Stimulated activated CD4-positive, alpha-beta T cell treated with anti-CD3 and anti-CD28 coated beads, Interleukin-15, amount 100 ng/mL, for 24 hours (primary cell): ENCODE results near the gene PLIN1.

ENCODE experiments used
- DNase-seq: peaks from one replicate; pipeline ENCODE4 v3.0.0-alpha.2; 2020

PLIN1 gene

DNA sequence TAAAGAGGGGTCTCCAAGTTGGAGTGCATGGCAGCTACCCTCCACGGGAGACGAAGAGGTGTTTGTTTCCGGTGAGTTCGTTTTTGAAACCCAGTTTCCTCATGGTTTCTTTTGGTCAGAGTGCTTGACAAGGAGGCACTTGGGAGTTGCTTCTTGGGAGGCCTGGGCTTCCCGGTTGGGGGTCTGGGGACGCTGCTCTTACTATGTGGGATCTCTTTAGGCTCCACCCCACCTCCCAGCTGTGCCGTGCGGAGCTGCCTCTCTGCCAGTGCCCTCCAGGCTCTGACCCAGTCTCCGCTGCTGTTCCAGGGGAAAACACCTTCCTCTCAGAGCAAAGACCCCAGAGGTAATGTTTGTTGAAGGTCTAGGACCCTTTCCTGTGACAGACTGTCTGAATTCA, 53.5 kb downstream of the PLIN1 start:
- no peak for DNase-seq

GRCh38 chr15:89623165-89623564, 56.0 kb downstream of the PLIN1 start:
- DNase-seq, result no peak

DNA sequence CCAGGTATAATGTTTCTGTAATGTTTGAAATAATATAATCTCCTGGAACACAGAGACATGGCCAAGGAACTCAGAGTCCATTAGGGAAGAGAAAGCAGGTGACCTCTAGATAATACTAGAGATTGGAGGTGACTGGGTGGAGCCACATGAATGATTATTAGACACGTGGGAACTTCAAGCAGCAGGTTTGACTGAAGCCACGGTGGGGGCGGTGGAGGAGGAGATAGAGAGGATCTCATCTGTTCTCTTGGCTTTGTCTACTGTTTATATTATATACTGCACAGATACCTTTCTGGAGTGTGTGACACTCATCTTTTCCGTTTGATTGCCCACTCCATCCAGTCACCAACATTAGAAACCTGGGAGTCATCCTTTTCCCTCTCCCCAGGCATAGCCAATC, 57.6 kb downstream of the PLIN1 start:
- no peak for DNase-seq

- no peak for DNase-seq
These were observed 62.9 kb downstream of the PLIN1 start for GRCh38 chr15:89616228-89616627.

DNA sequence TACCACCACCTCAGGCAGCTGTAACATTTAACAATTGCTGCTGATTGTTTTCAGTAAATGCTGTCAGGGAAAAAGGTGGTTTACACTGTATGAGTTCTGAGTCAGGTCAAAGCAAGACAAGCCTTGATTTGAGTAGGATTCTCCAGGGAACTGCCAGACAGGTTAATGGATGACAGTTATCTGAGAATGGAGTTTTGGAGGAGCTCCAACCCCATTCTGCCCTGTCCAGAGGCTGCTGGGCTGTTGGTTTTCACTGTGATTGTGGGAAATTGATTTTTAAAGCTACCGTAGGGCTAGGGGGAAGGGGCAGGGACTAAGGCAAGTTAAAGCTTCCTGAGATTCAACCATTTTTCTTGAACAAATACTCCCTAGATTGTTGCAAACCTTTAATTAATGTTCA, 64.0 kb downstream of the PLIN1 start:
- DNase-seq, result no peak
